ENCODE measurements around the gene DHX38. TPM values are rescaled to one million over a fixed set of nuclear protein-coding genes. Genes with fewer than 3 reads are reported as not detected.

Gene DHX38
- total RNA-seq, 3 donors from 2014 or later (not counting 1 experiment from before 2014, with no cell fraction given) = 120 to 124 (median 120) TPM

- no peak overlapping the region for H3K4me3 ChIP-seq (ENCODE audit: low read length)
- 98% methylated on average over 15 of the region's 15 CpGs for WGBS (ENCODE audit: insufficient coverage)
- Mint-ChIP-seq H3K9me3 (no peaks in the 10 kb centered on the region), H3K27me3 (ENCODE audit: low read depth in 2 of 2) (no peaks in the 10 kb centered on the region), H3K27ac (no peak overlapping the region), H3K4me3 (no peak overlapping the region), H3K4me1 (no peaks in the 10 kb centered on the region), H3K36me3 (peaks cover 10% of the 10 kb centered on the region)
- peaks cover 53% of the 10 kb centered on the region for H3K36me3 ChIP-seq (ENCODE audit: control insufficient read depth, insufficient read depth, low read length)
- H3K27ac ChIP-seq (ENCODE audit: low read length) = no peak overlapping the region
- no peaks in the 10 kb centered on the region for H3K9me3 ChIP-seq (ENCODE audit: control insufficient read depth, insufficient read depth, low read length)
- TF ChIP-seq, protein P1, sequence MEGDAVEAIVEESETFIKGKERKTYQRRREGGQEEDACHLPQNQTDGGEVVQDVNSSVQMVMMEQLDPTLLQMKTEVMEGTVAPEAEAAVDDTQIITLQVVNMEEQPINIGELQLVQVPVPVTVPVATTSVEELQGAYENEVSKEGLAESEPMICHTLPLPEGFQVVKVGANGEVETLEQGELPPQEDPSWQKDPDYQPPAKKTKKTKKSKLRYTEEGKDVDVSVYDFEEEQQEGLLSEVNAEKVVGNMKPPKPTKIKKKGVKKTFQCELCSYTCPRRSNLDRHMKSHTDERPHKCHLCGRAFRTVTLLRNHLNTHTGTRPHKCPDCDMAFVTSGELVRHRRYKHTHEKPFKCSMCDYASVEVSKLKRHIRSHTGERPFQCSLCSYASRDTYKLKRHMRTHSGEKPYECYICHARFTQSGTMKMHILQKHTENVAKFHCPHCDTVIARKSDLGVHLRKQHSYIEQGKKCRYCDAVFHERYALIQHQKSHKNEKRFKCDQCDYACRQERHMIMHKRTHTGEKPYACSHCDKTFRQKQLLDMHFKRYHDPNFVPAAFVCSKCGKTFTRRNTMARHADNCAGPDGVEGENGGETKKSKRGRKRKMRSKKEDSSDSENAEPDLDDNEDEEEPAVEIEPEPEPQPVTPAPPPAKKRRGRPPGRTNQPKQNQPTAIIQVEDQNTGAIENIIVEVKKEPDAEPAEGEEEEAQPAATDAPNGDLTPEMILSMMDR (IDR thresholded peaks at IDR 0.05) = no peak
- ATAC-seq (no peak), DNase-seq (no peak)
- intact Hi-C loops (cut with micrococcal nuclease) = no loop called here
- H3K4me1 ChIP-seq (ENCODE audit: control insufficient read depth, insufficient read depth, low read length) = no peaks in the 10 kb centered on the region
- no peaks in the 10 kb centered on the region for H3K27me3 ChIP-seq (ENCODE audit: control insufficient read depth, insufficient read depth, low read length)
Observed at GRCh38 chr16:72112452-72112792, 18.8 kb downstream of the DHX38 start.

GRCh38 chr16:72112906-72113615, 19.4 kb downstream of the DHX38 start:
- Mint-ChIP-seq H3K27me3 (ENCODE audit: low read depth in 2 of 2) (no peaks in the 10 kb centered on the region), H3K4me1 (no peaks in the 10 kb centered on the region), H3K27ac (no peak overlapping the region), H3K4me3 (no peak overlapping the region), H3K36me3 (peaks cover 6% of the 10 kb centered on the region), H3K9me3 (no peaks in the 10 kb centered on the region)
- Histone ChIP-seq H3K4me1 (ENCODE audit: control insufficient read depth, insufficient read depth, low read length) (no peaks in the 10 kb centered on the region), H3K27ac (ENCODE audit: low read length) (no peak overlapping the region), H3K4me3 (ENCODE audit: low read length) (no peak overlapping the region), H3K36me3 (ENCODE audit: control insufficient read depth, insufficient read depth, low read length) (peaks cover 47% of the 10 kb centered on the region), H3K27me3 (ENCODE audit: control insufficient read depth, insufficient read depth, low read length) (no peaks in the 10 kb centered on the region), H3K9me3 (ENCODE audit: control insufficient read depth, insufficient read depth, low read length) (no peaks in the 10 kb centered on the region)
- ATAC-seq = no peak
- TF ChIP-seq, protein P1 (IDR thresholded peaks at IDR 0.05) = no peak
- DNase-seq = no peak
- WGBS (ENCODE audit: insufficient coverage) = 93% methylated on average over 6 of the region's 7 CpGs
- intact Hi-C loops (cut with micrococcal nuclease) = no loop called here

- no peaks in the 10 kb centered on the region for H3K27me3 Mint-ChIP-seq (ENCODE audit: low read depth in 2 of 2)
- no peaks in the 10 kb centered on the region for H3K27me3 ChIP-seq (ENCODE audit: control insufficient read depth, insufficient read depth, low read length)
- ATAC-seq (no peak), DNase-seq (no peak)
- no peak overlapping the region for H3K4me3 ChIP-seq (ENCODE audit: low read length)
- peak overlapping the region in 1 of 2 donors; percentile 29 for H3K27ac Mint-ChIP-seq
- peaks cover 42% of the 10 kb centered on the region for H3K36me3 ChIP-seq (ENCODE audit: control insufficient read depth, insufficient read depth, low read length)
- no peak overlapping the region for H3K4me3 Mint-ChIP-seq
- intact Hi-C loops (cut with micrococcal nuclease) = no loop called here
- no peaks in the 10 kb centered on the region for H3K9me3 ChIP-seq (ENCODE audit: control insufficient read depth, insufficient read depth, low read length)
- H3K36me3 Mint-ChIP-seq = peaks cover 6% of the 10 kb centered on the region
- no peaks in the 10 kb centered on the region for H3K4me1 Mint-ChIP-seq
- no peaks in the 10 kb centered on the region for H3K4me1 ChIP-seq (ENCODE audit: control insufficient read depth, insufficient read depth, low read length)
- no peak overlapping the region for H3K27ac ChIP-seq (ENCODE audit: low read length)
- TF ChIP-seq, protein P1 (IDR thresholded peaks at IDR 0.05) = no peak
- no peaks in the 10 kb centered on the region for H3K9me3 Mint-ChIP-seq
Observed at GRCh38 chr16:72113616-72113945, 19.9 kb downstream of the DHX38 start.

- ATAC-seq = no peak
Observed at GRCh38 chr16:72120026-72120425, 26.4 kb downstream of the DHX38 start.

More at GRCh38 chr16:72120026-72120425, 26.4 kb downstream of the DHX38 start:
- H3K4me3 Mint-ChIP-seq = no peak overlapping the region
- H3K36me3 Mint-ChIP-seq = no peaks in the 10 kb centered on the region
- H3K36me3 ChIP-seq (ENCODE audit: control insufficient read depth, insufficient read depth, low read length) = no peaks in the 10 kb centered on the region
- intact Hi-C loops (cut with micrococcal nuclease) = no loop called here
- H3K4me3 ChIP-seq (ENCODE audit: low read length) = no peak overlapping the region
- TF ChIP-seq, protein P1 (IDR thresholded peaks at IDR 0.05) = no peak
- H3K27me3 ChIP-seq (ENCODE audit: control insufficient read depth, insufficient read depth, low read length) = no peaks in the 10 kb centered on the region
- no peaks in the 10 kb centered on the region for H3K4me1 Mint-ChIP-seq
- no peak for DNase-seq
- H3K9me3 Mint-ChIP-seq = no peaks in the 10 kb centered on the region
- 90% methylated on average over 5 of the region's 5 CpGs for WGBS (ENCODE audit: insufficient coverage)
- H3K4me1 ChIP-seq (ENCODE audit: control insufficient read depth, insufficient read depth, low read length) = no peaks in the 10 kb centered on the region
- H3K27me3 Mint-ChIP-seq (ENCODE audit: low read depth in 2 of 2) = no peaks in the 10 kb centered on the region
- no peak overlapping the region for H3K27ac Mint-ChIP-seq
- H3K9me3 ChIP-seq (ENCODE audit: control insufficient read depth, insufficient read depth, low read length) = no peaks in the 10 kb centered on the region
- H3K27ac ChIP-seq (ENCODE audit: low read length) = no peak overlapping the region

All from natural killer cell (primary cell).